K562 (cell line): ENCODE data around the gene SCYL1. TPM values are rescaled to one million over a fixed set of nuclear protein-coding genes. Genes with fewer than 3 reads are reported as not detected.

Experiments used
- CHD7 ChIP-seq: fragments of 200-600 bp; sonication (generic); IDR thresholded peaks from one replicate; pipeline ENCODE4 v1.6.1; 2012; ENCODE audit warnings: mild to moderate bottlenecking, low read depth, low read length, inconsistent platforms
- ETV5 ChIP-seq: sonication (generic); formaldehyde crosslinking; IDR thresholded peaks from 2 replicates; pipeline ENCODE4 v1.4.0; 2020; ENCODE audit warnings: low read depth, mild to moderate bottlenecking, missing genetic modification reagents
- FOXK2 ChIP-seq, 2 experiments: fragments of 450-650 bp; IDR thresholded peaks in 1 of 2; conservative IDR thresholded peaks in 1 of 2; 2 replicates each; pipeline ENCODE4 v1.6.1; 2016; ENCODE audit warnings: low read depth in 2 of 2, mild to moderate bottlenecking in 1 of 2
- NFIC ChIP-seq: fragments of 450-650 bp; IDR thresholded peaks from 2 replicates; pipeline ENCODE4 v1.6.1; 2017; ENCODE audit warnings: mild to moderate bottlenecking, inconsistent platforms
- ZNF318 ChIP-seq, 2 experiments: fragments of 450-650 bp; IDR thresholded peaks; 2 replicates each; pipeline ENCODE4 v1.6.1; 2016; ENCODE audit warnings: mild to moderate bottlenecking in 2 of 2, borderline replicate concordance in 1 of 2, low read depth in 1 of 2, moderate library complexity in 1 of 2
- ZNF717 ChIP-seq: fragments of 250-450 bp; sonication (Bioruptor Pico); IDR thresholded peaks from 2 replicates; pipeline ENCODE4 v1.5.0; 2021
- polyA plus RNA-seq, 8 experiments: library from polyadenylated mRNA; depleted of rRNA in 4 of 8; stranded (reverse) in 5 of 8; unstranded in 3 of 8; fragments of >200 nt; fragmentation: Nextera tagmentation in 2 of 8; fragmentation: Illumina TruSeq in 1 of 8; extraction: Ambion mirVana in 2 of 8; extraction: Trizol in 1 of 8; gene quantifications; 2 replicates each; pipeline versions ENCODE4 v1.2.1 to v1.2.3, GENCODE V29; 2011 to 2014; ENCODE audit warnings: inconsistent platforms in 1 of 8, missing spikeins in 1 of 8
- total RNA-seq, 7 experiments: library from RNA; depleted of rRNA in 6 of 7; stranded (reverse); fragments of >200 nt in 6 of 7; fragmentation: Illumina TruSeq in 2 of 7; extraction: Trizol in 2 of 7; gene quantifications; 2 replicates each; pipeline versions ENCODE4 v1.2.1 to v1.2.3, GENCODE V29; 2011 to 2021; ENCODE audit warnings: low replicate concordance in 1 of 7

Gene SCYL1
- total and polyA plus RNA-seq, 9 of the 15 experiments (the other 6 are each of a cell fraction or from before 2014, with no cell fraction given): 1.9 to 145 (median 57.6) TPM

- TF ChIP-seq CHD7: no peak
- TF ChIP-seq FOXK2 (conservative IDR thresholded peaks at IDR 0.05 in 1 of 2, IDR thresholded peaks at IDR 0.05 in 1 of 2; ENCODE audit: low read depth in 2 of 2): peak; percentile 35 to 45; a peak in 1 of 4 replicates
- no peak for TF ChIP-seq ZNF717 (CRISPR knock-in tag)
- TF ChIP-seq ETV5 (CRISPR knock-in tag): 0 out of 2 replicates have a peak, but pooled peaks have one; percentile 30
- TF ChIP-seq ZNF318 (IDR thresholded peaks at IDR 0.05; ENCODE audit: borderline replicate concordance in 1 of 2, low read depth in 1 of 2): no peak
- TF ChIP-seq NFIC: no peak
Measured at GRCh38 chr11:65491614-65492386, 33.1 kb upstream of the SCYL1 start (continued).
